Nephron (organoid): Measurements from ENCODE around the gene ZFYVE16.

Experiments used
- H3K27ac Mint-ChIP-seq, 3 experiments: 2 replicates each; pipeline ENCODE4 v1.8.0; 2020; ENCODE audit warnings: mixed read lengths in 3 of 3, mild to moderate bottlenecking in 2 of 3, moderate library complexity in 1 of 3
- H3K27me3 Mint-ChIP-seq: 2 replicates; pipeline ENCODE4 v1.8.0; 2021; ENCODE audit warnings: low read depth, mild to moderate bottlenecking, moderate library complexity, mixed read lengths
- H3K36me3 Mint-ChIP-seq: 2 replicates; pipeline ENCODE4 v1.8.0; 2020; ENCODE audit warnings: low read depth, mixed read lengths
- H3K4me1 Mint-ChIP-seq: 2 replicates; pipeline ENCODE4 v1.8.0; 2020; ENCODE audit warnings: mixed read lengths
- H3K4me3 Mint-ChIP-seq, 3 experiments: 2 replicates each; pipeline ENCODE4 v1.8.0; 2020; ENCODE audit warnings: mild to moderate bottlenecking in 3 of 3, mixed read lengths in 3 of 3, moderate library complexity in 2 of 3
- H3K9me3 Mint-ChIP-seq: 2 replicates; pipeline ENCODE4 v1.8.0; 2020; ENCODE audit warnings: mixed read lengths
- CTCF ChIP-seq, 3 experiments: fragments of 200-600 bp; sonication (generic); IDR thresholded peaks; one replicate each; pipeline ENCODE4 v1.5.0; 2021; ENCODE audit warnings: antibody characterized with exemption in 3 of 3; ENCODE audit not compliant: unreplicated experiment in 3 of 3

Gene ZFYVE16

GRCh38 chr5:80480354-80480753 lies 72.5 kb downstream of the ZFYVE16 start:
- Mint-ChIP-seq H3K4me1 (no peaks in the 10 kb centered on the region), H3K4me3 (no peak overlapping the region), H3K27ac (no peak overlapping the region), H3K36me3 (peaks cover 88% of the 10 kb centered on the region), H3K27me3 (no peaks in the 10 kb centered on the region), H3K9me3 (peaks cover 53% of the 10 kb centered on the region)
- no peak for TF ChIP-seq CTCF (IDR thresholded peaks at IDR 0.05; ENCODE audit: unreplicated experiment in 3 of 3)

- H3K4me1 Mint-ChIP-seq, result no peaks in the 10 kb centered on the region
- no peaks in the 10 kb centered on the region for H3K27me3 Mint-ChIP-seq
- no peak overlapping the region for H3K4me3 Mint-ChIP-seq
- H3K36me3 Mint-ChIP-seq, result peaks cover 82% of the 10 kb centered on the region
- peaks cover 54% of the 10 kb centered on the region for H3K9me3 Mint-ChIP-seq
- no peak overlapping the region for H3K27ac Mint-ChIP-seq
- peak in 2 of 3 experiments; percentile 9 to 25 for TF ChIP-seq CTCF (IDR thresholded peaks at IDR 0.05; ENCODE audit: unreplicated experiment in 3 of 3)
Measured at GRCh38 chr5:80481019-80481893, 73.4 kb downstream of the ZFYVE16 start.

DNA sequence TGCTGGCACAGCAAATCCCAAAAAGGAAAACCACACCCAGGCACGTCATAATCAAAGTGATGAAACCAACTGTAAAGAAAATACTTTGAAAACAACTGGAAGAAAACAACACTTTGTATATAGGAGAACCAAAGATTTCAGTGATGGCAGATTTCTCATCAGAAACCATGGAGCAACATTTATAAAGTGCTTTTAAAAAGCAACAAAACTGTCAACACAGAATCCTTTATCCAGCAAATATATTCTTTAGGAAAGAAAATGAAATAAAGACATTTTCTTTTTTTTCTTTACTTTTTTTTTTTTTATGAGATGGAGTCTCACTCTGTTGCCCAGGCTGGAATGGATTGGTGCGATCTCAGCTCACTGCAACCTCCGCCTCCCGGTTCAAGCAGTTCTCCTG lies 74.7 kb downstream of the ZFYVE16 start:
- Mint-ChIP-seq H3K27ac (no peak overlapping the region), H3K27me3 (peaks cover 4% of the 10 kb centered on the region), H3K4me1 (no peaks in the 10 kb centered on the region), H3K4me3 (no peak overlapping the region), H3K36me3 (peaks cover 72% of the 10 kb centered on the region), H3K9me3 (peaks cover 63% of the 10 kb centered on the region)
- no peak for TF ChIP-seq CTCF (IDR thresholded peaks at IDR 0.05; ENCODE audit: unreplicated experiment in 3 of 3)

- no peaks in the 10 kb centered on the region for H3K4me1 Mint-ChIP-seq
- no peak for TF ChIP-seq CTCF (IDR thresholded peaks at IDR 0.05; ENCODE audit: unreplicated experiment in 3 of 3)
- H3K27ac Mint-ChIP-seq, result no peak overlapping the region
- H3K36me3 Mint-ChIP-seq, result peaks cover 64% of the 10 kb centered on the region
- H3K27me3 Mint-ChIP-seq, result peaks cover 4% of the 10 kb centered on the region
- no peak overlapping the region for H3K4me3 Mint-ChIP-seq
- peaks cover 63% of the 10 kb centered on the region for H3K9me3 Mint-ChIP-seq
Measured at GRCh38 chr5:80483636-80484232, 75.9 kb downstream of the ZFYVE16 start.

DNA sequence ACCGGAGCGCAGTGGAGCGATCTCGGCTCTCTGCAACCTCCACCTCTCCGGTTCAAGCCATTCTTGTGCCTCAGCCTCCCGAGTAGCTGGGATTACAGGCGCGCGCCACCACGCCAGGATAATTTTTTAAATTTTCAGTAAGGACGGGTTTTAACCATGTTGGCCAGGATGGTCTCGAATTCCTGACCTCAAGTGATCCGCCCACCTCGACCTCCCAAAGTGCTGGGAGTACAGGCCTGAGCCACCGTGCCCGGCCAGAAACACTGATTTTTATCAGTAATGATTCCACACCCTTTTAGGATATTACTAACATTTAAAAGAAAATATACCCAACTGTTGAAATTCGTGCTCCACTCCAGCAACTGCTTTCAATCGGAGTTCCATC lies 79.6 kb downstream of the ZFYVE16 start:
- H3K27ac Mint-ChIP-seq, result peak overlapping the region in 2 of 3 experiments; percentile 26 to 64
- TF ChIP-seq CTCF (IDR thresholded peaks at IDR 0.05; ENCODE audit: unreplicated experiment in 3 of 3), result no peak
- H3K4me1 Mint-ChIP-seq, result peaks cover 4% of the 10 kb centered on the region
- H3K36me3 Mint-ChIP-seq, result peaks cover 28% of the 10 kb centered on the region
- H3K27me3 Mint-ChIP-seq, result peaks cover 18% of the 10 kb centered on the region
- H3K4me3 Mint-ChIP-seq, result peak overlapping the region; percentile 87 to 95 (median 92)
- peaks cover 32% of the 10 kb centered on the region for H3K9me3 Mint-ChIP-seq
